GM18511 (cell line): Measurements from ENCODE around the gene MAPK1.
"Not testable (repeated sequence)": the region's sequence is repeated elsewhere in the genome, so short reads cannot be mapped to it uniquely, and the experiment has no call there.

ENCODE experiments used
- ATAC-seq: cut with Tn5 transposase; IDR thresholded peaks from one replicate; pipeline ENCODE4 v1.9.1; 2021; ENCODE audit warnings: mild to moderate bottlenecking, moderate library complexity; ENCODE audit not compliant: unreplicated experiment

MAPK1 gene

DNA sequence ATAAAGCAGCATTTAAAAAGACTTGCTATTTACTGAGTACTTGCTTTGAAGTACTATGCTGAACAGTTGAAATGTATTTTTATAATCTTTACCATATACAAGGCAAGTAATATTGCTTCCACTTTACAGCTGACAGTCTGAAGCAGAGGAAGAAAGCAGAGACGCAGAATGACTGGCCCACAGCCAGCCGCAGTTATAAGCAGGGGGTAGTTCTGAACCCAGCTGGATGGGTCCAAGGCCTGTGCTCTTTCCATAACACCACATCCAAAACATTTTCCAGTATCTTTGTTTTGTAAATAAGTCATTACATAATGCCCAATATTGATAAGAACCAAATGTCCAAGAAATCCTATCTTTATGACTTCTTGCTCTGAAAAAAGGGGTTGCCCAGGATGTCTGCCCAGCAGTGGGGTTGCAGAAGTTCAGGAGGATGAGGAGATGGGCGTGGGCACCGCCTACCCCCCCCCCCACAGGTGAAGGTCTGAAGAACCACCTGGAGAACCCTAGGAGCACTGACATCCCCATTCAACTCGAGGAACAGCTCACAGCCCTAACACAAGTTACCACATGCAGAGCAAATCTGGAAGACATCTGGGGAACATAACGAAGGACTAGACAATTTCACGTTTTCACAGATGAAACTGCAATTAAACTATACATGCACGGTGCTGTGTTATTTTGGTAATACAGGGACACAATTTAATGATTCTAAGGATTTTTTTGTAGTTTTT is 107.6 kb downstream of the MAPK1 start:
- ATAC-seq = no peak

DNA sequence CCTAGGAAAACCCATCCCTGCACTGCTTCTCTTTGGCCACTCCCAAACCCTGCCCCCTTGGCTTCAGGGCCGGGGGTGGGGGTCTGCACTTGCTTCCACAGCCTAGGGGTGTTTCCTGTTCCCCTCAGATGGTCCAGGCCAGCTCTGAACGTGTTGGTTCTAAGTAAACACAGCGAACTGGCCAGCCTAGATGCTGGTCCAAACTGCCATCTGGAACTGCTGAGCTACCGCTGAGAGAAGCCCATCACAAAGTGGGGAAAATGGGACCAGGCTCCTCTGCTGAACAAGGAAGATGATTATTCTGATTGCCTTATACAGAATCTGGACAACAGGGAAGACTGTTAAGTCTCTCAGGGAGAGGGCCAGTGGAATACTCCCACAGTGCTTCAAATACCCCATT is 108.4 kb downstream of the MAPK1 start:
- no peak for ATAC-seq

DNA sequence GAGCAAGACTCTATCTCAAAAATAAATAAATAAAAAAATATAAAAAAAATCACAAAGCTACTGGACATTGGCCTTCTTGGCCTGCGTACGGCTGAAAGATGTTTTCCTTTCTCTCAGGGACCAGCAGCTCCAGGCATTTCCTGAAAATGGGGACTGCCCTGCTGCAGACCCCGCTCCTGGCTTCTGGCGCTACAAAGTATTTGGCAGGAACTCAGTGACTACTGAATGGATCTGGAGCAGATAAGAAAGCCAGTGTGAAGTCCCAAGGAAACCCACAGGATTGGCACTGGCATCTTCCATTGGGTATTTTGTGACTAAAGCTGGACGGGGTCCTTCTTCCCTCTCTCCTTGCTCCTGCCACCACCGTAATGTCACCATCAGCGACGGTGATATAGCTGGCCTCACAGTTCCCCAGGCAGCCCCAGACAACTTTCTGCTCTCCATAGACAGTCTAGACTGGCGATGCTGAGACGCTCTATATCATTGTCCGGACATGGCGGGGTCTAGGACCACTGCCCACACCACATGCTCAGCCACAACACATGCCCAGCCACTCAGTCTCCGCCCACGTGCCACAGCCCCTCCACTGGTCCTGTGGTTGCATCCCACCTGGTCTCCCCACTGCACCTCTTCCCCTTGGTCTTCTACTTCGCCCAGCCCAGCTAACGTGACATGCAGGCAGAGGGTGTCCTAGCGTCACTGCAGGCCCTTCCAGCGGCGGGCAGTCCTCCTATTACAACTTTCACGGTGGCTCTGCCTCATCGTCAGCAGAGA is 109.2 kb downstream of the MAPK1 start:
- ATAC-seq = no peak

DNA sequence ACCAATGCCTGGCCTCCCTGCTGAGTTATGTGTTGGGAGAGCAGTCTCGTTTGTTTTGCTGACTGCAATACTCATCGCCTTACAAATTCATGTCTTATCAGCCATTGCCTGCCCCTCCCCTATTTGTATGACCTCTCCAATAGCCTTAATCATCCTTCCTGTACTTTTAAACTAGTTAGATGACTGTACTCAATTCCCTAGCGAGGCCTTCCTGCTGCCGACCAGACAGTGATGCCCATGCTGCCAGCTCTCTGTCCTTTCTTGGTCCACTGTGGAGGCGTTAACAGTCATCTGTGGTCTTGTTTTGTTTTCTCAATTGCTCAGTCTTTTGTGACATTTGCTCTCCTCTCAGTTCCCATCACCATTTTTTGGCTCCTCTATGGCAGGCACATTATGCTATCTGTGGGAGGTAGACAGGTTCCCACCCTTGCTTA is 111.6 kb downstream of the MAPK1 start:
- ATAC-seq = no peak

DNA sequence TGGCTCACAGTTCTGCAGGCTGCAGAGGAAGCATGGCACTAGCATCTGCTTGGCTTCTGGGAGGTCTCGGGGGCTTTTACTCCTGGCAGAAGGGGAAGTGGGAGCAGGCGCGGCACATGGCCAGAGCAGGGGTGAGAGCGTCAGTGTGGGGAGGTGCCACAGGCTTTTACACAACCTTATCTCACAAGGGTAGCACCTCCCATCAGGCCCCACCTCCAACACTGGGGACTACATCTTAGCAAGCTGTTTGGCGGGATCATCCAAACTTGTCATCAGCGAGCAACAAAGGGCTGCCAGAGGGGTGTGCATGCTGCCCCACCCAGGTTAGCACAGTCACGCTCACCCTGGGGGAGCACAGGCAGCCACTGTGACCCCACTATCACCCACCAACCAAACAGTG is 112.9 kb downstream of the MAPK1 start:
- ATAC-seq = no peak

DNA sequence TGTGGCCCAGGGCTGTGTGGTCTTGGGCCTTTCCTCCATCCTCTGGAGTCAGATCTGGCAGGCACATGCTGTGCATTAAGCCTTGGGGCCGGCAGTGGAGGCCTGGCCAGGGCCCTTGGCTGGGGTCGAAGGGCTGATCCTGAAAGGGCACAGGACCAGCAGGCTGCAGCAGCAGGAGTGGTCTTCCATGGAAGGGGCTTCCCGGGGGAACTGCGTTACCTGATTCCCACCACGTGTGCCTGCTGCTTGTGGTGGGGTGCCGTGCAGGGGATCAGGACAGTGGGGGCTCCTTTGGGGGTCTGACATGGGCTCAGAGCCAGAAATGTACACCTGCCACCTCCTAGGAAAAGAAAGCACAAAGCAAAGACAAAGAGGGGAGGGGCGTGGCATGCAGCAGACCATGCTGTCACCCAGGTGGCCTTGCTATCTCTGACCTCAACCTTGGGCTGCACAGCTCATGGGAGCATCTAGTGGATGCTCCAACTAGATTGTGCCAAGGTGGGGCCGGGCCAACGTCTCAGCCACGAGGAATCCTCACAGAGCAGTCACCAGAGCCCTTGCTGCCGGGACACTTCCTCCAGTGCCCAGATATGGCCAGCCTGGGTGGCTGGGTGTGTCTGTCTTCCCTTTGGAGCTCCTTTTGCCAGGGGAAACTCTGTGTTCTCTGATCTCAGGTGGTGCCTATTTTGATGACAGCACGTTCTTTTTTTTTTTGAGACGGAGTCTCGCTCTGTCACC is 113.9 kb downstream of the MAPK1 start:
- ATAC-seq = no peak

DNA sequence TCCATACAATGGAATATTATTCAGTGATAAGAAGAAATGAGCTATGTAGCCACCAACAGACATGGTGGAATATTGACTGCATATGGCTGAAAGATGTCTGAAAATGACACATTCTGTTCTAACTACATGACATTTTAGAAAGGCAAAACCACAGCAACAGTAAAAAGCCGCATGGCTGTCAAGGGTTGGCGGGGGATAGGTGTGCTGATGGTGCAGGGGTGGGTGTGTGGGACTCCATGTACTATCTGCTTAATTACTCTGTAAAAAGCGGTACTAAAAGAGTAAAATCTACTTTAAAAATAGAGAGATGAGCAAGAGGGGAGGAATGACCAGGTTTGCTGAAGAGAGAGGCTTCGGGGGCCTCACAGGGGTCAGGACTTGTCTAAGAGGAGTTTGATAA is 115.2 kb downstream of the MAPK1 start:
- no peak for ATAC-seq

DNA sequence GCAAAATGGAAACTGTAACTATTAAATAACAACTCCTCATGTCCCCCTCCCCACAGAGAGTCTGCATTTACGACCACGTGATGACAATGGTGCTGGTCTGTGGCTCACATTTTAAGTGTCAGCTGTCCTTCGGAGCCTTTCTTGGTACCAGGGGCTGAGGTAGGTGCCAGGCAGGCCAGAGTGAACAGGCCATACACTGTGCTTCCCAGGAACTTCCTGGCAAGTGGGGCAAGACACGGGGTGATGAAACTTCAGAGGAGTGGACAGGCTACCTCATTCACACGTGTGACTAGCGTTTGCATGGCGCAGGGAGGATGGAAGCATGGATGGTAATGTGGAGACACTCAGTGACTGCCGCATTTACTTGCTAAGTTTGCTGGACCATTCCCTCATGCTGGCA is 121.5 kb downstream of the MAPK1 start:
- ATAC-seq = no peak

DNA sequence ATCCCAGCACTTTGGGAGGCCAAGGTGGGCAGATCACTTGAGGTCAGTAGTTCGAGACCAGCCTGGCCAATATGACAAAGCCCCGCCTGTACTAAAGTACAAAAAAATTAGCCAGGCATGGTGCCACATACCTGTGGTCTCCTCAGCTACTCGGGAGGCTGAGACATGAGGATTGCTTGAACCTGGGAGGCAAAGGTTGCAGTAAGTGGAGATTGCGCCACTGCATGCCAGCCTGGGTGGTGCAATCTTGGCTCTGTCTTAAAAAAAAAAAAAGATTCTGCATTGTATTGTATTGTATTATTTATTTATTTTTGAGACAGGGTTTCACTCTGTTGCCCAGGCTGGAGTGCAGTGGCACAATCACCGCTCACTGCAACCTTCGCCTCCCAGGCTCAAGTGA is 122.5 kb downstream of the MAPK1 start:
- not testable (repeated sequence) for ATAC-seq

DNA sequence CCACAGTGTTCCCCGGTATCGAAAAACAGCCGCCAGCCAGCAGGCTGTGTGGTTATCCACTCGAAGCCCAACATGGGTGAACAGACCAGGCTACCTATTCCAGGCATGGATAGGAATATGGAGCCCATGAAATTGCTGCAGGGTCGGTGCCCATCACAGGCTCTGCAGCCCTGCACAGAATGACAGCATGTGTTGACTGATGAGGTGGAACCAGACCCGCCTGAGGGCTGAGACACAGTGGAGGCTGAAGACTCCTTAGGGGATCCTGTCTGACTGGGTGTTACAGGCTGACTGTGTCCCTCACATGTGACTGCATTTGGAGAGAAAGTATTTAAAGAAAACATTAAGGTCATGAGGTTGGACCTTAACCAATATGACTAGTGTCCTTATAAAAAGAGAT is 125.7 kb downstream of the MAPK1 start:
- no peak for ATAC-seq

DNA sequence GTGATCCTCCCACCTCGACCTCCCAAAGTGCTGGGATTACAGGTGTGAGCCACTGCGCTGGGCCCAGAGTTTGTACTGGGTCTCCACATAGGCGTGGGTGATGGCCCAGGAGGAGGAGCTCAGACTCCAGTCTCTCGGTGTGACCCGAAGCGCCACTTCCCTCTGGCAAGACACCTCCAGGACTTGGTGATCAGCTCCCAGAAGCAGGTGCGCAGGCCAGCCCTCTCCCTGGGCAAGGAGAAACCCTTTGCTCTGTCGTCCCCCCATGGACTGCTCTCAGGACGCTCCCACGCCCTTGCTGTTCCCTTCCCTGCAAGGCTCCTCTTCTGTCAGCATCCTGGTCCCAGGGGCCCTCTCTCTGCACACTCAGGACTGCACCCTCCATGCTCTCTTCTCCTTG is 126.4 kb downstream of the MAPK1 start:
- no peak for ATAC-seq

DNA sequence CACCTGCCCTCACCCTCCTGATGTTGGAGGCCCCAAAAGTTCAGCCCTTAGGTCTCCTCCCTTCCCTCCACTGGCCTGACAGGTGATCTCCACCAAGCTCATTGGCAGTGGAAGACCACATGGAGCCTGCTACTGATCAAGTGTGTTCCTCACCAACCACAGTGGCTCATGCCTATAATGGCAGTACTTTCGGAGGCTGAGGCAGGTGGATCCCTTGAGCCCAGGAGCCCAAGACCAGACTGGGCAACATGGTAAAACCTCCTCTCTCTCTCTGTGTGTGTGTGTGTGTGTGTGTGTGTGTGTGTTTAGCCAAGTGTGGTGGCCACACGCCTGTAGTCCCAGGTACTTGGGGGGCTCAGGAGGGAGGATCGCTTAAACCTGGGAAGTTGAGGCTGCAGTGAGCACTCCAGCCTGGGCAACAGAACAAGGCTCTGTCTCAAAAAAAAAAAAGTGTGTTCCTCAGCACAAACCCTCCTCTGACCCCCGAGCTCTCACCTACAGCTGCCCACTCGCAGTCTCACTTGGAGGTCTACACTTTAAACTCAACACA is 127.5 kb downstream of the MAPK1 start:
- ATAC-seq = no peak

DNA sequence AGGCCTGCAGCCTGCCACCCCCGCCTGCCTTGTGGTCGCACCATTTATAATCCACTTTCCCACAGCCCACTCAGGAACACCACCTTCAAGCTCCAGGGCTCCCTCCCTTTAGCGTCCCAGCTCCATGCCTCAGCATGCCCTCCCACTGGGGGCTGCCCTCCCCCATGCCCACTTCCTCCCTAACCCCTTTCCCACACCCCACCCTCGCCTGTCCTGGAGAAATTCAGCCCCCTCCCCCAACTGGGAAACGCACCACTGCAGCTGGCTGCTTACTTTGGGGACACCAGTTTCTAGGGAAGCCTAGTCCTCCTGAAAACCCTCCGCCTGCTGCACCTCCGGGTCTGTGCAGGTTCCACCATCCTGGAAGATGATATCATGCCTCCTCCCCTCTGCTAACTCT is 128.5 kb downstream of the MAPK1 start:
- no peak for ATAC-seq

DNA sequence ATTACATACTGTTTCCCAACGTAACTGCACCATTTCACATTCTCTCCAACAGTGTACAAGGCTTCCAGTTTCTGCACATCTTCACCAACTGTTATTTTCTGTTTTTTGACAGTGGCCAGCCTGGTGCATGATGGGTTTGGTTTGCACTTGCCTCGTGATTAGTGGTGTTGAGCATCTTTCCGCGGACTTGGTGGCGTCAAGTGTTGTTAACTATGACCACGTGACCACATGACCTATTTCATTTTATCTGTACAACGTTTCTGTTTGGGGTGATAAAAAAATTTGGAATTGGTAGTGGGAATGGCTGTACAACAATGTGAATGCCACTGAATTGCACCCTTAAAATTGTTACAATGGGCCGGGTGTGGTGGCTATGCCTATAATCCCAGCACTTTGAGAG is 129.4 kb downstream of the MAPK1 start:
- ATAC-seq = no peak

DNA sequence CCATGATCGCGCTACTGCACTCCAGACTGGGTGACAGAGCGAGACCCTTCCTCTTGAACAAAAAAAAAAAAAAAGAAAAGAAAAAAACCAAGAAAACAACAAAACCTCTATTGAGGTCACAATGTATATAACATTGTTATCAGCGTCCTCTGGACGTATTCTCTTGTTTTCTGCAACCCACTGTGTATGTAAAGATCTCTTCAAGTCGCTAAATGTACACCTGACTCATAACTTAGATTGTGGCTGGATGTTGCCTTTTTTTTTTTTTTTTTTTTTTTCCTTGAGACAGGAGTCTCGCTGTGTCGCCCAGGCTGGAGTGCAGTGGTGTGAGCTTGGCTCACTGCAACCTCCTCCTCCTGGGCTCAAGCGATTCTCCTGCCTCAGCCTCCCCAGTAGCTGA is 130.5 kb downstream of the MAPK1 start:
- ATAC-seq = no peak

DNA sequence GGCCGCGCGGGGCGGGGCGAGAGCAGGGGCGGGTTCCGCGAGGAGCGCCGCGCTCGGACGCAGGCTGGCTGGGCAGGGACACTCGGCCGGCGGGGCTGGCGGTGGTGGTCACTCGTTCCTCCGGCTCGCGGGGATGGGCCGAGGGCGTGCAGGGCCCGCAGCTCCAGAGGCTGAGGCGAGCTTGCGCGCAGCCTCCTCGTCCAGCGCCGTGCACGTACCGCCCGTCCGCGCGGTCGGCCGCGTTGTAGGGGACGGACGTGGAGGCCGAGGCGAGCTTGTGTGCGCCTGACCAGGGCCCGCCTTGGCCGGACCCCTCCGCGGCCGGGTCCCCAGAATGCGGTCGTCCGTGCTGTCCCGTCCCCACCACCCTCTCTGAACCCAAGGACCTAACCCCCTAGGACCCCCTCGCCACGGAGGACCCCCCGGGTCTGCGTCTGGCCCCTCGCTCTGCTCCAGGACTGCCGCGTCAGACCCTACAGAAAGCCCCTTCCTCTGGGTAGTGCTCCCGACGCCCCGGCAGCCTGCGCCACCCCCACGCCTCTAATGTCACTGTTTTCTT is 131.3 kb downstream of the MAPK1 start:
- no peak for ATAC-seq

DNA sequence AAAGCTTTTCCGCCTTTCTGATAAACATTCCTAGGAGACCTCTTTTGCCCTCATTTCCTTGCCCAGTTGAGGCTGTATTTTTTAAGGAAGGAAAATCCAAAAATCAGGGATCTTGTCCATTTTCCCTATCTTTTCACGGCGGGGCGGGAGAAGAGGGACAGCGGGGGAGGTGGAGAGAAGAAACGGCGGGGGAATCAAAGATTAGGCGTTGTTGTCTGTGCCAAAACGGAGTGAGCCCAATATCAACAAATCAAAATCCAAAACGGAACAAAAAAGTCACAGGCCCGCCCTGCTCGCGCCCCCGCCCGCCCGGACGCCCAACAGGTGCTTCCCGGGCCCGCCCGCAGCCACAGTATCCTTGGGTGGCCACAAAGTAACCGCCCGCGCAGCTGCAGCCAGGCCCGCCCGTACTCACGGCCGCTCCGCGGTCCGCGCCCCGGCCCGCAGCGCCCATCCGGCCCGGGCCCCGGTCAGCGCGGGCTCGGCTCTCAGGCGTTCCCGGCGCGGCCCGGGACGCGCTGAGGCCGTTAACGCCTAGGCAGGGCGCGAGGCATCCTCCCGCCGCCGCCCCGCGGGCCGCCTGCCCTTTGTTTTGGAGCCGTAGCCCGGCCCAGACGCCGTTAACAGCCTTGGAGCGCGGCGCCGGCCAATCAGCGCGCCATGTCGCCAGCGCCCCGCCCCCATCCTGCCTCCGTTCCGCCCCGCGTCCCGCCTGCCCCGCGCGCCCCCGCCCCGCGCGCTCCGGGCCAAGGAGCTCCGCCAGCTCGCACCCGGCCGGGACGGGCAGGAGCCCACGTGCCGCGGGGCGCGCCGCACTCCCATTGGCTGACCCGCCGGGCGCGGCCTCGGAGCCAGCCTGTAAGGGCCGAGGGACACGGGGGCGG is 132.0 kb downstream of the MAPK1 start, which contains the start of gene YPEL1:
Gene YPEL1 (minus strand): TSS at position 595 of the 884 bp plus-strand sequence. CDS start 25,050 bp downstream, outside the sequence.
- ATAC-seq = peak; percentile 88

DNA sequence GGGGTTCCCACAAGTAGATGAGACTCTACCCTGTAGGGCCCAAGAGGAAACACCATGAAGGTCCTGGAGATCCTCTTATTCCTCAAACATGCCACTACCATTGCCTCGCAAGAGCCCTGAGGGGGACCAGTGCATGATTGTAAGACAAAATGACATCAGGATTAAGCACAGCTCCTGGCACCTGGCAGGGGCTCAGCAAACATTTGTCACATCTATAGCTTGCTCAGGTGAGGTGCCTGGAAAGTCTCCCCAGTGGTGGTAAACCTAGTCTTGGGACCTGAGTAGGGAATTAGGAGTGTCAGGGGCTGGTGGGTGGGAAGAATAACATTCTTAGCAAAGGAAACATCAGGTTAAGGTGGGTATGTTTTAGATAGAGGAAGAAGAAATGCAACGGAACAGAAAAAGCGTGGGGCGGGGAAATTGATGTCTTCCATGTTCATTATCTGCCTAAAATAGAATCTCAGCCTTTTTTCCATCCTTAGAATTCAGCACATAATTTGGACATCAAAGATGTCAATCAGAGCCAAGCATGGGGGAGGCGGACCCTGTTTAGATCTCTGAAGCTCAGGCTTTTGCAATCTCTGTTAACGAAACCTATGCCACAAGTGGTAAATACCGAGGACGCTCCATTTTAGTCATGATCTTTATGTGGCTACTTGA is 132.8 kb downstream of the MAPK1 start:
- ATAC-seq = no peak

DNA sequence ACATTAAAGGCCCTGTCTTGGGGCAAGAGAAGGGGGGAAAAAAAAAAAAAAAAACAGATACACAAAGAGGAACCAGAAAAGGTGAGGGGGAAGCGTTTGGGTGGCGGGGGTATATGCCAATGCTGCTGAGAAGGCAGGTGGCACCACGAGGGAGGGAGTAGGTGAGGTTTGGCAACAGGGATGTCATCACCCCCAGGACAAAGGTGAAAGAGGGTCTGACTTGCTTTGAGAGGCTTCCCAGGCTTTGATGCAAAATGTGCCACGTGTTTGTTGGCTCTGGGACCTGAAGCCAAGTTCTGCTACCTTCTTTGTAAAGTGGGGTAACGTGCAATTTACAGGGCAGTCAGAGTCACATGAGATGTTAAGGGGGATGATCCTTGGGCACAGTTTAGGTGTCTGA is 135.9 kb downstream of the MAPK1 start:
- no peak for ATAC-seq
